DOHH2 (cell line): ENCODE measurements around the gene LRRTM4.

Experiments used
- H3F3A ChIP-seq: fragments of 200-600 bp; sonication (generic), shearing (Covaris generic); 2 replicates; pipeline ENCODE4 v1.6.0; 2016; ENCODE audit warnings: antibody characterized with exemption, mild to moderate bottlenecking; ENCODE audit not compliant: control insufficient read depth, insufficient read depth
- H3K27ac ChIP-seq: fragments of 200-600 bp; sonication (generic); 2 replicates; pipeline ENCODE4 v1.5.1; 2014; ENCODE audit warnings: low read depth, mild to moderate bottlenecking, low read length, moderate library complexity
- H3K27me3 ChIP-seq: fragments of 200-600 bp; sonication (generic); 2 replicates; pipeline ENCODE4 v1.6.1; 2014; ENCODE audit warnings: mild to moderate bottlenecking, low read length, mixed read lengths; ENCODE audit not compliant: control insufficient read depth
- H3K36me3 ChIP-seq: fragments of 200-600 bp; sonication (generic); 2 replicates; pipeline ENCODE4 v1.6.1; 2014; ENCODE audit warnings: mild to moderate bottlenecking, low read length, moderate library complexity, mixed read lengths; ENCODE audit not compliant: control insufficient read depth
- H3K4me1 ChIP-seq: fragments of 200-600 bp; sonication (generic); 2 replicates; pipeline ENCODE4 v1.6.1; 2014; ENCODE audit warnings: mild to moderate bottlenecking, low read length, mixed read lengths; ENCODE audit not compliant: control insufficient read depth
- H3K4me2 ChIP-seq: fragments of 200-600 bp; sonication (generic); 2 replicates; pipeline ENCODE4 v1.6.0; 2014; ENCODE audit warnings: mild to moderate bottlenecking, low read length, moderate library complexity
- H3K4me3 ChIP-seq: fragments of 200-600 bp; sonication (generic); 2 replicates; pipeline ENCODE4 v1.5.1; 2014; ENCODE audit warnings: mild to moderate bottlenecking, low read length, mixed read lengths
- H3K79me2 ChIP-seq: fragments of 200-600 bp; sonication (generic); 2 replicates; pipeline ENCODE4 v1.6.1; 2014; ENCODE audit warnings: mild to moderate bottlenecking, low read length, mixed read lengths; ENCODE audit not compliant: control insufficient read depth
- H3K9me2 ChIP-seq: fragments of 200-600 bp; sonication (generic); replicated peaks from 2 replicates; pipeline ENCODE4 v1.6.1; 2014; ENCODE audit warnings: mild to moderate bottlenecking, low read length, mixed read lengths; ENCODE audit not compliant: control insufficient read depth
- H3K9me3 ChIP-seq: fragments of 200-600 bp; sonication (generic); 2 replicates; pipeline ENCODE4 v1.6.1; 2014; ENCODE audit warnings: antibody characterized with exemption, low read length, mixed read lengths; ENCODE audit not compliant: control insufficient read depth, insufficient read depth
- H4K20me1 ChIP-seq: fragments of 200-600 bp; sonication (generic); 2 replicates; pipeline ENCODE4 v1.6.0; 2014; ENCODE audit warnings: low read depth, mild to moderate bottlenecking, antibody characterized with exemption, low read length, moderate library complexity; ENCODE audit not compliant: control insufficient read depth, insufficient read depth
- EZH2phosphoT487 ChIP-seq: fragments of 200-600 bp; sonication (generic); IDR thresholded peaks from 2 replicates; pipeline ENCODE4 v1.6.1; 2017; ENCODE audit warnings: borderline replicate concordance, mild to moderate bottlenecking, antibody characterized with exemption, low read length, moderate library complexity, mixed read lengths
- TF ChIP-seq, protein P1 (sequence below): fragments of 200-600 bp; sonication (generic); IDR thresholded peaks from one replicate; pipeline ENCODE4 v1.5.1; 2014; ENCODE audit warnings: antibody characterized with exemption, mild to moderate bottlenecking, low read depth, low read length; ENCODE audit not compliant: poor library complexity, severe bottlenecking

Gene LRRTM4

DNA sequence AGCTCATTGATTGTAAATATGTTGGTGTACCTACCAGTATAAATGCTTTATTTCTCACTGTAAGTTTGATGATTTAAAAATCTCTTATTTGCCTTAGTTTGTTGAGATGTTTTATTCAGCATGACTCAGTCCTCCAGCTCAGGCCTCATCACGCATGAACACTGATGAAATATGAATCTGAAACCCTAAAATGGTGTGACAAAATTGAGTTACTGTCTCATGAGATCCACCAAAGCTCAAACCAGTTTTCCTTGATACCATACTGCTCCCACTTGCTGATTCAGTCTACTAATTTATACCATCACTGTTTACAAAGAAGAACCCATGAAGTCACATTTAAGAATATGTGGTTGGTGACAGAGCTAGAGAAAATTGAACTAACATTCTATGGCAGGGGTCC is 524.9 kb downstream of the LRRTM4 start:
- H3K27ac ChIP-seq, result no peak overlapping the region
- no peak overlapping the region for H3K4me3 ChIP-seq
- H4K20me1 ChIP-seq, result no peaks in the 10 kb centered on the region
- H3K4me2 ChIP-seq, result no peak overlapping the region
- H3K79me2 ChIP-seq, result no peaks in the 10 kb centered on the region
- H3K27me3 ChIP-seq, result no peaks in the 10 kb centered on the region
- H3K4me1 ChIP-seq, result no peaks in the 10 kb centered on the region
- no peaks in the 10 kb centered on the region; the same call in 1 of the 2 replicates for H3K9me3 ChIP-seq
- no peaks in the 10 kb centered on the region for H3K9me2 ChIP-seq
- no peak for TF ChIP-seq EZH2phosphoT487
- TF ChIP-seq, protein P1, sequence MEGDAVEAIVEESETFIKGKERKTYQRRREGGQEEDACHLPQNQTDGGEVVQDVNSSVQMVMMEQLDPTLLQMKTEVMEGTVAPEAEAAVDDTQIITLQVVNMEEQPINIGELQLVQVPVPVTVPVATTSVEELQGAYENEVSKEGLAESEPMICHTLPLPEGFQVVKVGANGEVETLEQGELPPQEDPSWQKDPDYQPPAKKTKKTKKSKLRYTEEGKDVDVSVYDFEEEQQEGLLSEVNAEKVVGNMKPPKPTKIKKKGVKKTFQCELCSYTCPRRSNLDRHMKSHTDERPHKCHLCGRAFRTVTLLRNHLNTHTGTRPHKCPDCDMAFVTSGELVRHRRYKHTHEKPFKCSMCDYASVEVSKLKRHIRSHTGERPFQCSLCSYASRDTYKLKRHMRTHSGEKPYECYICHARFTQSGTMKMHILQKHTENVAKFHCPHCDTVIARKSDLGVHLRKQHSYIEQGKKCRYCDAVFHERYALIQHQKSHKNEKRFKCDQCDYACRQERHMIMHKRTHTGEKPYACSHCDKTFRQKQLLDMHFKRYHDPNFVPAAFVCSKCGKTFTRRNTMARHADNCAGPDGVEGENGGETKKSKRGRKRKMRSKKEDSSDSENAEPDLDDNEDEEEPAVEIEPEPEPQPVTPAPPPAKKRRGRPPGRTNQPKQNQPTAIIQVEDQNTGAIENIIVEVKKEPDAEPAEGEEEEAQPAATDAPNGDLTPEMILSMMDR, result no peak
- H3F3A ChIP-seq, result no peaks in the 10 kb centered on the region
- no peaks in the 10 kb centered on the region for H3K36me3 ChIP-seq

DNA sequence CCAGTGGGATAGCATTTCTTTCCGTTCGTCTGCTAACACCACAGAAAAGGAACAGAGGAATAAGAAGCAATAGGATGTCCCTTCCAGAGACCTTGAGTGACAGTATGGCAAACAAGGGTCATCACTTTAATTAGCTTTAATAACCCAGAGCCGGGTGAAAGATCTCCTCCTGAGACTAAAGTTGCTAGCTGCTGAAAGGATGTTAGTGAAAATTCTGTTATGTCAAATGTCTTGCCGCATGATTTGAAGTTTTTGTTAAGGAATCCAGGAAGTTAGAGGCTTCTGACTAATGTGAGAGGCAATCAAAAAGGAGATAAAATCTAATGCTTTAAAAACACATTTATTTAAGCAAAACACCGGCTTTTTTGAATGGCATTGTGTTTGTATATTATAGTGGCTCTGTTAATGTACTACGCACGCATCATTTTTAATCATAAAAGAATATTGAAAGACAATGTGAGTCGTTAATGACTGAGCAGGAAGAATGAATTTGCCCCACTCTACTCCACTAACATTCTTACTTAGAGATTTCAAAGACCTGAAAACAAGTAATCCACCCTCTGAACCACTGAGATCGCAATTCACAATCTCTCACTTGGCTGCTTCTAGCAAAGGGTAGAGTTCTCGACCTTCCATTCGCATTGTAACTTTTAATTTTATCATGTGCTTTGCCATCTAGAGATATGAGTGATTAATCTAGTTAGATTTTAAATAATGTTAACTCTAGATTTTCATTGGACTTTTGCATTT is 536.6 kb downstream of the LRRTM4 start:
- TF ChIP-seq, protein P1, result no peak
- TF ChIP-seq EZH2phosphoT487, result no peak
- no peaks in the 10 kb centered on the region for H3K27me3 ChIP-seq

DNA sequence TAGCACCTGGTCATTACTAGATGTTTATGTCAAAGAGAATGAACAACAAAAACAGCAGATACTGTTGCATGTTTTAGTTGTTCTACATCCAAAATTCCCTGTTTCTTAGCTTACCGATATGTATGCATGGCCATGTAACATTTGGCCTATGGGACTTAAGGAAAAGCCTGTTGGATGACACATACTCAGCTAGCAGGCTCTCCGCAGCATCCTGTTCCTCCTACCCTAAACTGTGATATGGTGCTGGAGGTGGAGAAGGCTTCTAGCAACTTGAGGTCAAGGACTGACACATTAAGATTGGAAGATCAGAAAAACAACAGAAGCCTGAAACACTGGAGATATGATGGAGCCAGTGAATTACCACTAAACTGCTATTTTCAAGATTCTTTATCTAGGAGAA is 537.8 kb downstream of the LRRTM4 start:
- TF ChIP-seq, protein P1, result no peak
- no peak for TF ChIP-seq EZH2phosphoT487
- Histone ChIP-seq H3K4me2 (no peak overlapping the region), H3K4me1 (peaks cover 44% of the 10 kb centered on the region), H4K20me1 (no peaks in the 10 kb centered on the region), H3K27ac (no peak overlapping the region), H3K79me2 (no peaks in the 10 kb centered on the region), H3K4me3 (no peak overlapping the region), H3F3A (no peaks in the 10 kb centered on the region), H3K27me3 (no peaks in the 10 kb centered on the region), H3K36me3 (peaks cover 4% of the 10 kb centered on the region; the same call in 1 of the 2 replicates), H3K9me2 (no peaks in the 10 kb centered on the region), H3K9me3 (no peaks in the 10 kb centered on the region; the same call in 1 of the 2 replicates)

More for the DNA sequence above, 536.6 kb downstream of the LRRTM4 start:
- Histone ChIP-seq H4K20me1 (no peaks in the 10 kb centered on the region), H3K27ac (no peak overlapping the region), H3F3A (no peaks in the 10 kb centered on the region), H3K4me3 (no peak overlapping the region), H3K9me2 (no peaks in the 10 kb centered on the region), H3K4me1 (peaks cover 32% of the 10 kb centered on the region), H3K36me3 (peaks cover 4% of the 10 kb centered on the region; the same call in 1 of the 2 replicates), H3K4me2 (no peak overlapping the region), H3K9me3 (no peaks in the 10 kb centered on the region; the same call in 1 of the 2 replicates), H3K79me2 (no peaks in the 10 kb centered on the region)
